ENCODE data around the gene LGALS9C.
"Not testable (repeated sequence)": the region's sequence is repeated elsewhere in the genome, so short reads cannot be mapped to it uniquely, and the experiment has no call there.

Gene LGALS9C

GRCh38 chr17:18476508-18477308 lies at the start of gene LGALS9C:
LGALS9C (plus strand) TSS chr17:18476789; CDS start chr17:18476855, 66 bp downstream.
- not testable (repeated sequence) for H3K9me3 Mint-ChIP-seq; DNase-seq (ENCODE audit: low spot score); H3K27me3 Mint-ChIP-seq (ENCODE audit: low read depth); H3K4me1 Mint-ChIP-seq (ENCODE audit: low read depth); H3K36me3 Mint-ChIP-seq (ENCODE audit: low read depth)
- H3K4me3 Mint-ChIP-seq = peak within 1 kb of the TSS; percentile 81
- H3K27ac Mint-ChIP-seq = peak within 1 kb of the TSS; percentile 68

DNA sequence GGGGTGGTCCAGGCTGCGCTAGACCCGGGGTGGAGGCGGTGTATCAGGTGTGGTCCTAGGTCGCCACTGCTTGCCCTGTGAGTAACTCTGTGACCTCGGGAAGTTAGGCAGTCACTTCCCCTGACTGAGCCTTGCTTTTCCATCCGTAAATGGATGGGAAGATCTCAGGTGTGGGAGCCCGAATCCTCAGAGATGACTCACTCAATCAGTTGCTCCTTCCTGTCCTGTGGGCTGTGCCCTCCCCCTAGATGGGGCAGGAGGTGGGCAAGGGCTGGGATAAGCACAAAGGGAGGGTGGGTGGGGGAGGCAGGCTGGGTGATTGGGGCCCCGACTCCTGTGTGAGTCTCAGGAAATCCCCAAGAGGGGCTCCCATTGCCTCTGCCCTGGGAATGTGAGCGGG lies 44.4 kb upstream of the LGALS9C start:
- H3K4me3 Mint-ChIP-seq; H3K27me3 Mint-ChIP-seq (ENCODE audit: low read depth); H3K4me1 Mint-ChIP-seq (ENCODE audit: low read depth); DNase-seq (ENCODE audit: low spot score); H3K36me3 Mint-ChIP-seq (ENCODE audit: low read depth); H3K9me3 Mint-ChIP-seq; H3K27ac Mint-ChIP-seq: not testable (repeated sequence)

DNA sequence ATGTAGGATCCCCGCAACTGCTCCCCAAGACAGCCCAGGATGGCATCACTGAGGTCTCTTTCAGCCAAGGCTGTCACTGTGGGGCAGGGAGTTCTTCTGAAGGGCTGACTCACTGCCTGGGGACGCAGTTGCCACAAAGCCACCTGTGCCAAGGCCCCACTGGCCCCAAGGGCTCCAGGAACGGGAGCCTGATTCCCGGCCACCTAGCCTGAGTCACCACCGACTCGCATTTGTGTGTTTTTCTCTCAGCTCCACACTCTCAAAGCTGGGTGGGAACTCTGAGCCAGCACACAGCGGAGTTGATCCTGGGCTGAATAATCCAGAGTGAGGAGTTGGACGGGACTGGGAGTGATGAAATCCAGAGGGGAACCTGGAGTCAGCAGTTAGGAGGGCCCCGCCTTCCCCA lies 37.1 kb upstream of the LGALS9C start:
- not testable (repeated sequence) for H3K27me3 Mint-ChIP-seq (ENCODE audit: low read depth); H3K4me1 Mint-ChIP-seq (ENCODE audit: low read depth); H3K27ac Mint-ChIP-seq; DNase-seq (ENCODE audit: low spot score); H3K9me3 Mint-ChIP-seq; H3K4me3 Mint-ChIP-seq; H3K36me3 Mint-ChIP-seq (ENCODE audit: low read depth)

DNA sequence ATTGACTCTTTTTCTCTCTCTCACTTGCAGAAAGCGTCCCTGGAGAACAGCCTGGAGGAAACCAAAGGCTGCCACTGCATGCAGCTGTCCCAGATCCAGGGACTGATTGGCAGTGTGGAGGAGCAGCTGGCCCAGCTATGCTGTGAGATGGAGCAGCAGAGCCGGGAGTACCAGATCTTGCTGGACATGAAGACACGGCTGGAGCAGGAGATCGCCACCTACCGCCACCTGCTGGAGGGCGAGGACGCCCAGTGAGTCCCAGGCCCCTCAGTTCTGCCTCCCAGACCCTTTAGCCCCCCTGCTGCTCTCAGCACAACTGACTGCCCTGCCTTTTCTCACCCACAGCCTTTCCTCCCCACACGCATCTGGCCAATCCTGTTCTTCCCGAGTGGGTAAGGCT lies 34.5 kb upstream of the LGALS9C start:
- not testable (repeated sequence) for H3K27me3 Mint-ChIP-seq (ENCODE audit: low read depth); H3K4me3 Mint-ChIP-seq; H3K9me3 Mint-ChIP-seq; H3K27ac Mint-ChIP-seq; H3K36me3 Mint-ChIP-seq (ENCODE audit: low read depth); H3K4me1 Mint-ChIP-seq (ENCODE audit: low read depth)
- DNase-seq (ENCODE audit: low spot score) = peak; percentile 20

DNA sequence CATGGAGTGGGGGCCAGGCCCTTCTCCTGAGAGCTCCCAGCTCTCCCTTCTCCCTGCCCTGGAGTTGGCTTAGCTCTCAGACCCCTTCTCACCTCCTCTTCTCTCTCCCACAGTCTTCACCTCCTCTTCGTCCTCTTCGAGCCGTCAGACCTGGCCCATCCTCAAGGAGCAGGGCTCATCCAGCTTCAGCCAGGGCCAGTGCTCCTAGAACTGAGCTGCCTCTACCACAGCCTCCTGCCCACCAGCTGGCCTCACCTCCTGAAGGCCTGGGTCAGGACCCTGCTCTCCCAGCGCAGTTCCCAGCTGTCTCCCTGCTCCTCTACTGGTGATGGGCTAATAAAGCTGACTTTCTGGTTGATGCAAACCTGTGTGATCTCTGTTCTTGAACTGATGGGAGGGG lies 34.1 kb upstream of the LGALS9C start:
- not testable (repeated sequence) for H3K36me3 Mint-ChIP-seq (ENCODE audit: low read depth); H3K9me3 Mint-ChIP-seq; H3K4me3 Mint-ChIP-seq; H3K27me3 Mint-ChIP-seq (ENCODE audit: low read depth); DNase-seq (ENCODE audit: low spot score); H3K4me1 Mint-ChIP-seq (ENCODE audit: low read depth); H3K27ac Mint-ChIP-seq

- not testable (repeated sequence) for H3K27ac Mint-ChIP-seq; H3K4me3 Mint-ChIP-seq; H3K27me3 Mint-ChIP-seq (ENCODE audit: low read depth); H3K9me3 Mint-ChIP-seq; H3K4me1 Mint-ChIP-seq (ENCODE audit: low read depth); DNase-seq (ENCODE audit: low spot score); H3K36me3 Mint-ChIP-seq (ENCODE audit: low read depth)
These were observed 28.9 kb upstream of the LGALS9C start for GRCh38 chr17:18447476-18448205.

- not testable (repeated sequence) for H3K4me1 Mint-ChIP-seq (ENCODE audit: low read depth); H3K9me3 Mint-ChIP-seq; H3K27ac Mint-ChIP-seq; H3K36me3 Mint-ChIP-seq (ENCODE audit: low read depth); H3K4me3 Mint-ChIP-seq; DNase-seq (ENCODE audit: low spot score); H3K27me3 Mint-ChIP-seq (ENCODE audit: low read depth)
These were observed 28.3 kb upstream of the LGALS9C start for GRCh38 chr17:18448311-18448710.

GRCh38 chr17:18449833-18450232 lies 26.8 kb upstream of the LGALS9C start:
- not testable (repeated sequence) for H3K27me3 Mint-ChIP-seq (ENCODE audit: low read depth); H3K36me3 Mint-ChIP-seq (ENCODE audit: low read depth); H3K4me1 Mint-ChIP-seq (ENCODE audit: low read depth)

DNA sequence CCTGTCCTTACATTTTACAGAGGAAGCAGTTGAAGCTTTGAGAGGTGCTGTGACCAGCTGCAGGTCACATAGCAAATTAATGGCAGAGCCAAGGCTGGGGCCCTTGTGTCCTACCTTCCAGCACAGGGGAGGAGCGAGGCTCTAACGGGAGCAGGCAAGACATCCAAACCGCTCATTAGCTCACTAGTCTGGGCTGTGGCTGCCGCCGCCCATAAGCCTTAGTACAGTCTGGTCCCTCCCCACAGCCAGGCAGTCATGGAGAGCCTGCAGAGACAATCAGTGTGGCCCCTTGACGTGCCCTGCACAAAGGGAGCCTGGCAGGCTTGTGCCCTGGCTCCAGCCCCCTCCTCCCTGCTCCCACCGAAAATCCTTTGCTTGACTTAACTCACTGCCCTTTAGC lies 25.6 kb upstream of the LGALS9C start:
- H3K9me3 Mint-ChIP-seq; H3K36me3 Mint-ChIP-seq (ENCODE audit: low read depth); H3K27me3 Mint-ChIP-seq (ENCODE audit: low read depth); H3K27ac Mint-ChIP-seq; DNase-seq (ENCODE audit: low spot score); H3K4me1 Mint-ChIP-seq (ENCODE audit: low read depth); H3K4me3 Mint-ChIP-seq: not testable (repeated sequence)

More at GRCh38 chr17:18449833-18450232, 26.8 kb upstream of the LGALS9C start:
- H3K9me3 Mint-ChIP-seq; DNase-seq (ENCODE audit: low spot score); H3K4me3 Mint-ChIP-seq; H3K27ac Mint-ChIP-seq: not testable (repeated sequence)

DNA sequence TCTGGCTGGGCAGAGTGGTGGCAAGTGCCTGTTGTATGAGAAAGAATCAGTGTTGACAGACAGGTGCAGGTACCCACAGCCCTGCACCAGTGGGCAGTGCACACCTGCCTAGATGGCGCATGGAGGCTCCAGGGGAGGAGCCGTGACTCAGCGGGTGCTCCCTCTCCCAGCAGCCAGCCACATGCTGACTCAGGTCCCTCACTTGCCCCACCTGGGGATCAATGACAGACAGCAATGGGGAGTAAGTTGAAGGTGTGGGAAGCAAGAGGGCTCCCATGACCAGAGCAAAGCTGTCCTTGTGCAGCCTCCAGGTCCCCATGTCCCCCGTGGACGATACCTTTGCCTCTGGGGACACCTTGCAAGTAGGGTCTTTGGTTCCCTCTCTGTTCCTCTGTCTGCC lies 24.6 kb upstream of the LGALS9C start:
- not testable (repeated sequence) for DNase-seq (ENCODE audit: low spot score); H3K9me3 Mint-ChIP-seq; H3K4me1 Mint-ChIP-seq (ENCODE audit: low read depth); H3K27me3 Mint-ChIP-seq (ENCODE audit: low read depth); H3K36me3 Mint-ChIP-seq (ENCODE audit: low read depth); H3K27ac Mint-ChIP-seq; H3K4me3 Mint-ChIP-seq

DNA sequence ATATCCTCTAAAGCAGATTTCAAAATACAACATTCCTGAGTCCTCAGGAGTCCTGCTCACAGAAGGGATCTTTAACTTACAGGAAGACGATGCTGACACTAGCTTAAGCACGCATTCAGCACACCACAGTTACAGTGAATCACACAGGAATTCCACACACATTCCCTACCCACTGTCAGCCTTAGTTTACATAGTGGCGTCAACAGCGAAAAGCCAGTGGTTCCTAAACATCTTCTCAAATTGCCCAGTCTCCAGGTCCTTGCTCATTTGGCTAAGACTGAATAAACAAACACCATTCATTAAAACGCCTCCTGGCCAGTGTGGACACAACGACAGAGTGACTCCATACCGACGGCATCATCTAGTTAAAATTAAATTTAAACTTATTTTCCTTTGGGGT lies 17.6 kb upstream of the LGALS9C start:
- not testable (repeated sequence) for H3K27ac Mint-ChIP-seq; H3K27me3 Mint-ChIP-seq (ENCODE audit: low read depth); H3K4me3 Mint-ChIP-seq; H3K9me3 Mint-ChIP-seq; H3K36me3 Mint-ChIP-seq (ENCODE audit: low read depth); DNase-seq (ENCODE audit: low spot score); H3K4me1 Mint-ChIP-seq (ENCODE audit: low read depth)

GRCh38 chr17:18463831-18464502 lies 12.6 kb upstream of the LGALS9C start:
- not testable (repeated sequence) for H3K4me3 Mint-ChIP-seq; H3K4me1 Mint-ChIP-seq (ENCODE audit: low read depth); H3K36me3 Mint-ChIP-seq (ENCODE audit: low read depth); H3K9me3 Mint-ChIP-seq; DNase-seq (ENCODE audit: low spot score); H3K27me3 Mint-ChIP-seq (ENCODE audit: low read depth); H3K27ac Mint-ChIP-seq

DNA sequence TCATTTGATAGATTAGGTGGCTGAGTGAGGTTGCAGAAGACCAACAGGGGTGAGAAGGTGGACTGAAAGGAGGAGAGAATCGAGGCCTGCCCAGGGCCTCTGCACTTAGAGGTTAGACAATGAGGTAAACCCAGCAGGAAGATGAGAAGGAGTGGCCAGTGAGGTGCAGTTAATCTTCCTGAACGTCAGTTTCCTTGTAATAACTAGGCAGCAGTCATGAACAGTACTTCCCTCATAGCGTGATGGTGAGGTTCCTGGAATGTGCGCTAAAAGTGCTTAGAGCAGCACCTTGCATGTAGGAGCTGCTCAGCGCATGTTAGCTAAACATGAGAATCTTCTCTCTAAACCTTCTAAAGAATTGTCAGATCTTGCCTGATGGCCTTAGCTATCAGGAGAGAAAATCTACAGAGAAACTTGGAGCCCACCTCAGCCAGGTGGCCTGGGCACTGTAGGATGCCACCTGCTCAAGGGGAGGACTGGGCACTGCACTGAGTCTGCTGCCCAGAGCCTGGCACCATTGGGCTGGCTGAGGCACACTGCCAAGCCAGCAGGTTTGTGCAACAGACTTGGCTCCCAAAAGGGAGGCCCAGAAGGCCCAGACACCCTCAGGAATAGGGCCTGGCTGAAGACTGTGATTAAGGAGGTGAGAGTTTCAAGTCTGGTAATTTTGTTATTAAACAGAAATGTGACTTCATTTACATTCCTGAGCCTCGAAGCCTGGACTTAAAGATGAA lies 10.2 kb upstream of the LGALS9C start:
- H3K27me3 Mint-ChIP-seq (ENCODE audit: low read depth); H3K4me3 Mint-ChIP-seq; H3K27ac Mint-ChIP-seq; H3K9me3 Mint-ChIP-seq; DNase-seq (ENCODE audit: low spot score); H3K4me1 Mint-ChIP-seq (ENCODE audit: low read depth); H3K36me3 Mint-ChIP-seq (ENCODE audit: low read depth): not testable (repeated sequence)

GRCh38 chr17:18467001-18467400 lies 9.6 kb upstream of the LGALS9C start:
- not testable (repeated sequence) for H3K9me3 Mint-ChIP-seq; DNase-seq (ENCODE audit: low spot score); H3K36me3 Mint-ChIP-seq (ENCODE audit: low read depth); H3K27ac Mint-ChIP-seq; H3K4me1 Mint-ChIP-seq (ENCODE audit: low read depth); H3K27me3 Mint-ChIP-seq (ENCODE audit: low read depth); H3K4me3 Mint-ChIP-seq
